ENCODE measurements around the gene APOBEC3G.
A peak's percentile ranks its signal among the peaks of the same experiment; 100 is the strongest.

Gene APOBEC3G

DNA sequence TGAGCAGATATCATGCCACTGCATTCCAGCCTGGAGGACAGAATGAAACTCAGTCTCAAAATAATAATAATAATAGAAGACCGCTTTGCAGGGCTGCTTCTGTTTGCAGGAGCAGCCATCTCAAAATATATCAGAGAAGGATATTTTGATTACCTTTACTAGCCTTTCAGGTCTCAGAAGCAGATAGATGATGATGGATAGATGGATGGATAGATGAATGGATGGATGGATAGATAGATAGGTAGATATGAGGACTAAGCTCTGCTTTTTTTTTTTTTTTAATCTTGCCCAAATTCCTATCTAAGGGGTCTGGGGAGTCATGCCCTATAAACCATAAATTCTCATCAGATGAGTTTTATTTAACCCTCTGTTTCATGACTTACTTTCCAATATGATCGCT, 38.5 kb downstream of the APOBEC3G start:
- no peak for DNase-seq (ENCODE audit: low read depth, low spot score)
- in situ Hi-C loops (cut with HindIII; ENCODE audit: low sequenced_read_pairs), result no loop called here
- no peak overlapping the region for H3K4me3 ChIP-seq (ENCODE audit: low read depth, low read length)
- TF ChIP-seq, protein P1, sequence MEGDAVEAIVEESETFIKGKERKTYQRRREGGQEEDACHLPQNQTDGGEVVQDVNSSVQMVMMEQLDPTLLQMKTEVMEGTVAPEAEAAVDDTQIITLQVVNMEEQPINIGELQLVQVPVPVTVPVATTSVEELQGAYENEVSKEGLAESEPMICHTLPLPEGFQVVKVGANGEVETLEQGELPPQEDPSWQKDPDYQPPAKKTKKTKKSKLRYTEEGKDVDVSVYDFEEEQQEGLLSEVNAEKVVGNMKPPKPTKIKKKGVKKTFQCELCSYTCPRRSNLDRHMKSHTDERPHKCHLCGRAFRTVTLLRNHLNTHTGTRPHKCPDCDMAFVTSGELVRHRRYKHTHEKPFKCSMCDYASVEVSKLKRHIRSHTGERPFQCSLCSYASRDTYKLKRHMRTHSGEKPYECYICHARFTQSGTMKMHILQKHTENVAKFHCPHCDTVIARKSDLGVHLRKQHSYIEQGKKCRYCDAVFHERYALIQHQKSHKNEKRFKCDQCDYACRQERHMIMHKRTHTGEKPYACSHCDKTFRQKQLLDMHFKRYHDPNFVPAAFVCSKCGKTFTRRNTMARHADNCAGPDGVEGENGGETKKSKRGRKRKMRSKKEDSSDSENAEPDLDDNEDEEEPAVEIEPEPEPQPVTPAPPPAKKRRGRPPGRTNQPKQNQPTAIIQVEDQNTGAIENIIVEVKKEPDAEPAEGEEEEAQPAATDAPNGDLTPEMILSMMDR (IDR thresholded peaks at IDR 0.05; ENCODE audit: low read depth, low read length), result no peak

DNA sequence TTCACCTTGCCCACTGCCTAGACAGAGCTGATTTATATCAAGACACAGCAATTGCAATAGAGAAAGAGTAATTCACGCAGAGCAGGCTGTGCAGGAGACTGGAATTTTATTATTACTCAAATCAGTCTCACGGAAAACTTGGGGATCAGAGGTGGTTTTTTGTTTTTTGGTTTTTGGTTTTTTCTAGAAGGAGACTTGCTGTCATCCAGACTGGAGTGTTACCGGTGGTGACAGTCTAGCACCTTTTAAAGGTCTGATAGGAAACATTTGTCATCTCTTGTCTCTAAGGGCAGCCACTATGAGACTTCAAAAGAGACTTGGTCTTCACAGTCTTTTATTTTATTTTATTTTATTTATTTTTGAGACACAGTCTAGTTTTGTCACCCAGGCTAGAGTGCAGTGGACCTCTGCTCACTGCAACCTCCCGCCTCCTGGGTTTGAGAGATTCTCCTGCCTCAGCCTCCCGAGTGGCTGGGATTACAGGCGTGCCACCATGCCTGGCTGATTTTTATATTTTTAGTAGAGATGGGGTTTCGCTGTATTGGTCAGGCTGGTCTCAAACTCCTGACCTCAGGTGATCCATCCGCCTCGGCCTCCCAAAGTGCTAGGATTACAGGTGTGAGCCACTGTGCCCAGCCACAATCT, 39.0 kb downstream of the APOBEC3G start:
- TF ChIP-seq, protein P1 (IDR thresholded peaks at IDR 0.05; ENCODE audit: low read depth, low read length), result no peak
- no peak overlapping the region for H3K4me3 ChIP-seq (ENCODE audit: low read depth, low read length)
- in situ Hi-C loops (cut with HindIII; ENCODE audit: low sequenced_read_pairs), result no loop called here
- no peak for DNase-seq (ENCODE audit: low read depth, low spot score)

DNA sequence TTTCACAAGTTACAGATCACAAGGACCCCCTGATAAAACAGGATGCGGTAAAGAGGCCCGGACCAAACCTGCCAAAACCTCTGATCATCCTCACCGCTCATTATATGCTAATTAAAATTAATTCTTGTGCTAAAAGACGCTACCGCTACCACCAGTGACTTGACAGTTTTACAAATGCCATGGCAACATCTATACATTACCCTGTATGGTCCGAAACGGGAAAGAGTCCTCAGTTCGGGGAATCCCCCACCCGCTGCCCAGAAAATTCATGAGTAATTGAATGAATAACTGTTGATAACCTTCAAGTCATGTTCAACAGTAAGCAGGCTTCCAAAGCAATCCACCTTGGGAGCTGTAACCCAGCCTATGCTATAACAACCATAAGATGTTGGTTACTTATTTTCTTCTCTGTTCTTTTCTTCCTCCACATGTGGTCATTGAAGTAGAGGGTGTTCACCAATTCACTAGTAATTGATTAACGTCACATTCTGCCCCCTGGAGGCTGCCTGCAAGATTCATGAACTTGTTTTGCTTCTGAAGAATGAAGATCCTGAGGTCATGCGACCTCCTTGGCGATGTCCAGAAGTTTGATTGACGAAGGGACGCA, 40.6 kb downstream of the APOBEC3G start:
- peak; percentile 35 for DNase-seq (ENCODE audit: low read depth, low spot score)
- TF ChIP-seq, protein P1 (IDR thresholded peaks at IDR 0.05; ENCODE audit: low read depth, low read length), result peak; percentile 51
- no peak overlapping the region for H3K4me3 ChIP-seq (ENCODE audit: low read depth, low read length)
- in situ Hi-C loops (cut with HindIII; ENCODE audit: low sequenced_read_pairs), result no loop called here

DNA sequence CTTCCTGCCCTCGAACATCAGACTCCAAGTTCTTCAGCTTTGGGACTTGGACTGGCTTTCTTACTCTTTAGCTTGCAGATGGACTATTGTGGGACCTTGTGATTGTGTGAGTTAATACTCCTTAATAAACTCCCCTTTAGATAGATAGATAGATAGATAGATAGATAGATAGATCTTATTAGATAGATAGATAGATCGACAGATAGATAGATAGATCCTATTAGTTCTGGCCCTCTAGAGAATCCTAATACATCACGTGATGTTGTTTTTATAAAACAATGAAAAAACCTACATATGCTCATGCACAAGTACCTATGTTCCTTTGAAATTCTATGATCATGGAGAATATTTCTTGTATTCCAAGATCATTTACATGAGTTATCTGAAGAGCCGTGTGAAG, 43.9 kb downstream of the APOBEC3G start:
- TF ChIP-seq, protein P1 (IDR thresholded peaks at IDR 0.05; ENCODE audit: low read depth, low read length), result no peak
- no peak overlapping the region for H3K4me3 ChIP-seq (ENCODE audit: low read depth, low read length)
- in situ Hi-C loops (cut with HindIII; ENCODE audit: low sequenced_read_pairs), result no loop called here
- no peak for DNase-seq (ENCODE audit: low read depth, low spot score)

DNA sequence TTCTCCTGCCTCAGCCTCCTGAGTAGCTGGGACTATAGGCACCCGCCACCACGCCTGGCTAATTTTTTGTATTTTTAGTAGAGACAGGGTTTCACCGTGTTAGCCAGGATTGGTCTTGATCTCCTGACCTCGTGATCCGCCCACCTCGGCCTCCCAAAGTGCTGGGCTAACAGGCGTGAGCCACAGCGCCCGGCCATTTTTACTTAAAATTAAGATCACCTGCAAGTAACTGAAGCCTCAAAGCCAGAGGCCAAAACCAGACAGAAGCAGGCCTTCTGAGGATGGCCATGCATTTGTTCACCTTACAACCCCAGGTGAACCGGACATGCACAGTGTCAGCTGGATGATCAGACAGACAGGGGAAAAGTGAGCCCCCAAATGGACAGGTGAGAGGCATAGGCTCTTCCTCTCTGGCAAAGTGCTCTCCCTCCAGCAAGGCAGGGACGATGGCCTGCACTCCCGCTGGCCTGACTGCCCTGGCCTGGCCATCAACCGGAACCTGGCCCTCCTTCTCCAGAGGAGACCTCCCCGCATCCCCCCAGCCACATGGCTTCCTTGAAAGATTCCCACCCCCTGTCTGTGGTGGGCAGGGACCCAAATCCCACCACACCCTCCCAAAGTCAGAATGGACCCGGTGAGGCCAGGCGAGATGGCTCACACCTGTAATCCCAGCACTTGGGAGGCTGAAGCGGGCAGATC, 45.8 kb downstream of the APOBEC3G start:
- TF ChIP-seq, protein P1 (IDR thresholded peaks at IDR 0.05; ENCODE audit: low read depth, low read length), result no peak
- DNase-seq (ENCODE audit: low read depth, low spot score), result no peak
- in situ Hi-C loops (cut with HindIII; ENCODE audit: low sequenced_read_pairs), result no loop called here
- no peak overlapping the region for H3K4me3 ChIP-seq (ENCODE audit: low read depth, low read length)

DNA sequence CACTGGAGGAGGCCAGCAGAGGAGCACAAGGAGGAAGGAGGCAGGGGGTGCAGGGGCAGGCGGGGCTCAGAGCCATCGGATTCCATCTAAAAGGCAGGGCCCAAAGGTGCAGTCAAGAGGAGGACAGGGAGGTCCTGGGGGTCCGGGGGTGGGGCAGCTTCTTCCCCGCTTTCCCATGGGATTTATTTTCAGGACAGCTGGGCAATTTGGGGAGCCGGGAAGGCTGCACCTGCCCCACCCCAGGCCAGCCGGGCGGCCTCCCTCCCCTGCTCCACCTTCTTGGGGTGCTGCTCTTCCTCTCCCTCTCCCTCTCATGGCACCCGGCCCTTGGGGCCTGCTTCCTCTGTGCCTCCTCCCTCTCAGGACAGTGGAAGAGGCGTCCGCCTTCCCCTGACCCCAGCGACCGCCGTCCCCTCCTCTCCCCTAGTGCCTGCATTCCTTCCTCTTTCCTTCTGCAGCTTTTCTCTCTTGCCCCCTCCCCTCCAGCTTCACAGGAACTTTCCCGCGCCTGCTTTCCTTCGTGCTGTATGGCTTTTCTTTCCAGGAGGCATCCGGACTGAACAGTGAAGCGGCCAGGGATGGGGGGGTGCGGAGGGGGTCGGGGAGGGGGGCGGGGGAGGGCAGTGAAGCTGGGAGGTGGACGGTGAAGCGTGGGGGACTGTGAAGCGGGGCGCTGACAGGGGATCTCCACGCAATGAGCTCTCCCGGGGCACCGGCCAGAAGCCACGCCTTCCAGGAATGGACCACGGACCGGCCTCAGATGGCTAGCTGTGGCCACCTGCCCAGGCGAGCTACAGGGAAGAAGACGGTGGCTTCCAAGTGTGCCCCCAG, 46.9 kb downstream of the APOBEC3G start:
- TF ChIP-seq, protein P1 (IDR thresholded peaks at IDR 0.05; ENCODE audit: low read depth, low read length), result no peak
- H3K4me3 ChIP-seq (ENCODE audit: low read depth, low read length), result no peak overlapping the region
- in situ Hi-C loops (cut with HindIII; ENCODE audit: low sequenced_read_pairs), result no loop called here
- no peak for DNase-seq (ENCODE audit: low read depth, low spot score)
